HG02763 (cell line): ENCODE data around the gene C15orf39.
"Not testable (repeated sequence)": the region's sequence is repeated elsewhere in the genome, so short reads cannot be mapped to it uniquely, and the experiment has no call there.

Experiments
- ATAC-seq: cut with Tn5 transposase; IDR thresholded peaks from one replicate; pipeline ENCODE4 v1.9.1; 2021; ENCODE audit warnings: mild to moderate bottlenecking, moderate library complexity; ENCODE audit not compliant: unreplicated experiment

C15orf39 gene

GRCh38 chr15:75229191-75230015, 27.7 kb downstream of the C15orf39 start:
- ATAC-seq = no peak

- no peak for ATAC-seq
These were observed 28.3 kb downstream of the C15orf39 start for GRCh38 chr15:75230016-75230343.

- ATAC-seq = no peak
These were observed 29.1 kb downstream of the C15orf39 start for GRCh38 chr15:75230551-75231371.

- no peak for ATAC-seq
These were observed 30.2 kb downstream of the C15orf39 start for GRCh38 chr15:75231836-75232235.

- ATAC-seq = no peak
These were observed 30.7 kb downstream of the C15orf39 start for GRCh38 chr15:75232252-75232813.

- no peak for ATAC-seq
These were observed 31.3 kb downstream of the C15orf39 start for GRCh38 chr15:75232826-75233503.

- no peak for ATAC-seq
These were observed 32.0 kb downstream of the C15orf39 start for GRCh38 chr15:75233504-75234190.

GRCh38 chr15:75234191-75234810, 32.6 kb downstream of the C15orf39 start:
- no peak for ATAC-seq

- no peak for ATAC-seq
These were observed 33.5 kb downstream of the C15orf39 start for GRCh38 chr15:75235051-75235673.

GRCh38 chr15:75235760-75236729, 34.4 kb downstream of the C15orf39 start:
- no peak for ATAC-seq

GRCh38 chr15:75237316-75237982, 35.8 kb downstream of the C15orf39 start:
- ATAC-seq = no peak

- no peak for ATAC-seq
These were observed 36.5 kb downstream of the C15orf39 start for GRCh38 chr15:75238150-75238549.

- ATAC-seq = not testable (repeated sequence)
These were observed 44.1 kb downstream of the C15orf39 start for GRCh38 chr15:75245741-75246140.

- not testable (repeated sequence) for ATAC-seq
These were observed 47.3 kb downstream of the C15orf39 start for GRCh38 chr15:75248991-75249390.

GRCh38 chr15:75249726-75250125, 48.0 kb downstream of the C15orf39 start:
- no peak for ATAC-seq

- ATAC-seq = not testable (repeated sequence)
These were observed 49.7 kb downstream of the C15orf39 start for GRCh38 chr15:75251343-75251742.

- not testable (repeated sequence) for ATAC-seq
These were observed 50.6 kb downstream of the C15orf39 start for GRCh38 chr15:75252285-75252684.

GRCh38 chr15:75258034-75258433, 56.4 kb downstream of the C15orf39 start, which contains the start of gene GOLGA6C:
GOLGA6C (plus strand) TSS chr15:75258334; CDS start chr15:75258599, 265 bp downstream.
- not testable (repeated sequence) for ATAC-seq
